ENCODE measurements around the gene EMID1. TPM values are rescaled to one million over a fixed set of nuclear protein-coding genes. Genes with fewer than 3 reads are reported as not detected.

Gene EMID1
- total RNA-seq, 2 experiments from 2014 or later, result not detected

DNA sequence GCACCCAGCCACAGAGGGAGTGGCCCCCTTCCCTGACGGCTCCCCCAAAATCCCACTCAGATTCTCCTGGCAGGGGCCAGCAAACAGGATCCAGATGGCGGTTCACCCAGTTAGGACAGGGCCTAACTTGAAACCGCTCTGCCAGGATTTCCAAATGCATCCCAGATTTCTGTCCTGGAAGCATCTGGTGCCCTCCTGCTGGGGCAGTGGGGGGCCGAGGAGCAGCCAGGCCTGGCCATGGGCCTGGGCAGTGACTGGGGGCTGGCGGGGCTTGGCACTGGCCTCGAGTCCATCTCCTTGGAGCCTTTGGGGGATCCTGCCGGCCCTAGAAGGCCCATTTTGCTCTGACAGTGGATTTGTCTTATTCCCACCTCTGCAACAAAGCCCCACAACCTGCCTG, 17.9 kb upstream of the EMID1 start:
- Mint-ChIP-seq H3K4me3 (no peak overlapping the region), H3K27ac (no peak overlapping the region), H3K4me1 (ENCODE audit: low read depth) (no peaks in the 10 kb centered on the region), H3K36me3 (ENCODE audit: low read depth) (no peaks in the 10 kb centered on the region), H3K27me3 (no peaks in the 10 kb centered on the region), H3K9me3 (no peaks in the 10 kb centered on the region)
- Histone ChIP-seq H3K9me3 (ENCODE audit: control insufficient read depth in 1 of 2, insufficient read depth in 1 of 2, low read length in 2 of 2) (peaks cover 0 to 6% of the 10 kb centered on the region in 2 experiments), H3K27ac (ENCODE audit: low read depth in 1 of 2, low read length in 2 of 2) (no peak overlapping the region), H3K36me3 (ENCODE audit: insufficient read depth, low read length) (no peaks in the 10 kb centered on the region), H3K4me3 (ENCODE audit: low read length) (no peak overlapping the region), H3K4me1 (ENCODE audit: insufficient read depth, low read length) (no peaks in the 10 kb centered on the region), H3K27me3 (ENCODE audit: control insufficient read depth in 1 of 2, insufficient read depth in 2 of 2, low read length in 2 of 2) (no peaks in the 10 kb centered on the region)
- intact Hi-C loops (cut with DNase I, micrococcal nuclease), result no loop called here
- ChIA-PET CTCF (no interaction called here), POLR2A (no interaction called here)
- no peak for ATAC-seq (ENCODE audit: poor library complexity)
- TF ChIP-seq, protein P1, sequence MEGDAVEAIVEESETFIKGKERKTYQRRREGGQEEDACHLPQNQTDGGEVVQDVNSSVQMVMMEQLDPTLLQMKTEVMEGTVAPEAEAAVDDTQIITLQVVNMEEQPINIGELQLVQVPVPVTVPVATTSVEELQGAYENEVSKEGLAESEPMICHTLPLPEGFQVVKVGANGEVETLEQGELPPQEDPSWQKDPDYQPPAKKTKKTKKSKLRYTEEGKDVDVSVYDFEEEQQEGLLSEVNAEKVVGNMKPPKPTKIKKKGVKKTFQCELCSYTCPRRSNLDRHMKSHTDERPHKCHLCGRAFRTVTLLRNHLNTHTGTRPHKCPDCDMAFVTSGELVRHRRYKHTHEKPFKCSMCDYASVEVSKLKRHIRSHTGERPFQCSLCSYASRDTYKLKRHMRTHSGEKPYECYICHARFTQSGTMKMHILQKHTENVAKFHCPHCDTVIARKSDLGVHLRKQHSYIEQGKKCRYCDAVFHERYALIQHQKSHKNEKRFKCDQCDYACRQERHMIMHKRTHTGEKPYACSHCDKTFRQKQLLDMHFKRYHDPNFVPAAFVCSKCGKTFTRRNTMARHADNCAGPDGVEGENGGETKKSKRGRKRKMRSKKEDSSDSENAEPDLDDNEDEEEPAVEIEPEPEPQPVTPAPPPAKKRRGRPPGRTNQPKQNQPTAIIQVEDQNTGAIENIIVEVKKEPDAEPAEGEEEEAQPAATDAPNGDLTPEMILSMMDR (IDR thresholded peaks at IDR 0.05), result no peak
- DNase-seq, result no peak

DNA sequence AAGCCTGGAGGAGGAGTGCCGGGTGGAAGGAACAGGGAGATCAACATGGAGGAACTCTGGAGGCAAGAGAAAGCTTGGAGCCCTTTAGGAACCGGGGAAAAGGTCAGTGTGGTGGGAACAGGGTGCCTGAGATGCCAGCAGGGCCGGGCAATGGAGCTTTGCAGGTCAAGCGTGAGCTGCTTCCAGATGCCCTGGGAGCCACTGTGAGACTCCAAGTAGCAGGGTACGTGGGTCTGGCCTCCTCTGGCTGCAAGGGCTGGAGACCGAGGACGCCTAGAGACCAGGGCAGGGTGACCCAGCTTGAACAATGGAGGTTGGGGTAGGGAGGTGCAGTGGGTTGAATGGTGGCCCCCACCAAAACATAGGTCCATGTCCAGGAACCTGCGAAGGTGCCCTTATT, 15.6 kb upstream of the EMID1 start:
- no peaks in the 10 kb centered on the region for H3K27me3 Mint-ChIP-seq
- no peaks in the 10 kb centered on the region for H3K9me3 Mint-ChIP-seq
- H3K4me3 Mint-ChIP-seq, result no peak overlapping the region
- no peaks in the 10 kb centered on the region for H3K4me1 ChIP-seq (ENCODE audit: insufficient read depth, low read length)
- CTCF ChIA-PET, result interaction anchor here (1.2 kb wide), 1 partner anchor 55 kb away, joined by 3 read pairs; no protein-coding TSS in a partner anchor
- H3K36me3 Mint-ChIP-seq (ENCODE audit: low read depth), result no peaks in the 10 kb centered on the region
- H3K4me1 Mint-ChIP-seq (ENCODE audit: low read depth), result no peaks in the 10 kb centered on the region
- H3K4me3 ChIP-seq (ENCODE audit: low read length), result no peak overlapping the region
- ATAC-seq (ENCODE audit: poor library complexity) (no peak), DNase-seq (no peak)
- POLR2A ChIA-PET, result interaction anchor here (1.4 kb wide), 1 partner anchor 13 kb away, joined by 4 read pairs; no protein-coding TSS in a partner anchor
- no peak overlapping the region for H3K27ac Mint-ChIP-seq
- no peaks in the 10 kb centered on the region for H3K27me3 ChIP-seq (ENCODE audit: control insufficient read depth in 1 of 2, insufficient read depth in 2 of 2, low read length in 2 of 2)
- peaks cover 0 to 6% of the 10 kb centered on the region in 2 experiments for H3K9me3 ChIP-seq (ENCODE audit: control insufficient read depth in 1 of 2, insufficient read depth in 1 of 2, low read length in 2 of 2)
- H3K27ac ChIP-seq (ENCODE audit: low read depth in 1 of 2, low read length in 2 of 2), result no peak overlapping the region
- no peaks in the 10 kb centered on the region for H3K36me3 ChIP-seq (ENCODE audit: insufficient read depth, low read length)
- intact Hi-C loops (cut with DNase I, micrococcal nuclease), result no loop called here
- TF ChIP-seq, protein P1 (IDR thresholded peaks at IDR 0.05), result no peak

DNA sequence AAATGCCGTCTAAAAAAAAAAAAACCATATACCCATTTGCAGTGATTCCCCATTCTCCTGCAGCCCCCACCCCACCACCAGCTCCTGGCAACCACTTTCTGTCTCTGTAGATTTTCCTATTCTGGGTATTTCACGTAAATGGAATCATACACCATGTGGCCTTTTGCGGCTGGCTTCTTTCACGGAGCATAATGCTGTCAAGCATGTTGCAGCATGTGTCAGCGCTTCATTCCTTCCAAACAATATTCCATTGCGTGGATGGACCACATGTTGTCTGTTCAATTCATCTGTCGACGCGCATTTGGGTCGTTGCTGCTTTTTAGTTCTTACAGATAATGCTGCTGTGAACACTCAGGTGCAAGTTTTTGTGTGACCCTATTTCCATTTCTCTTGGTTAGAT, 14.8 kb upstream of the EMID1 start:
- H3K4me3 Mint-ChIP-seq, result no peak overlapping the region
- H3K27me3 Mint-ChIP-seq, result no peaks in the 10 kb centered on the region
- intact Hi-C loops (cut with DNase I, micrococcal nuclease), result no loop called here
- Histone ChIP-seq H3K4me1 (ENCODE audit: insufficient read depth, low read length) (no peaks in the 10 kb centered on the region), H3K36me3 (ENCODE audit: insufficient read depth, low read length) (no peaks in the 10 kb centered on the region), H3K9me3 (ENCODE audit: control insufficient read depth in 1 of 2, insufficient read depth in 1 of 2, low read length in 2 of 2) (peaks cover 0 to 3% of the 10 kb centered on the region in 2 experiments), H3K27me3 (ENCODE audit: control insufficient read depth in 1 of 2, insufficient read depth in 2 of 2, low read length in 2 of 2) (no peaks in the 10 kb centered on the region), H3K27ac (ENCODE audit: low read depth in 1 of 2, low read length in 2 of 2) (no peak overlapping the region), H3K4me3 (ENCODE audit: low read length) (no peak overlapping the region)
- H3K27ac Mint-ChIP-seq, result no peak overlapping the region
- DNase-seq (no peak), ATAC-seq (ENCODE audit: poor library complexity) (no peak)
- no peaks in the 10 kb centered on the region for H3K9me3 Mint-ChIP-seq
- POLR2A ChIA-PET, result interaction anchor here (1.4 kb wide), 1 partner anchor 14 kb away, joined by 4 read pairs; no protein-coding TSS in a partner anchor
- no peaks in the 10 kb centered on the region for H3K4me1 Mint-ChIP-seq (ENCODE audit: low read depth)
- TF ChIP-seq, protein P1 (IDR thresholded peaks at IDR 0.05), result no peak
- no peaks in the 10 kb centered on the region for H3K36me3 Mint-ChIP-seq (ENCODE audit: low read depth)
- CTCF ChIA-PET, result no interaction called here

Measured in CD4-positive, alpha-beta T cell (primary cell).